NCI-H146 (cell line): Measurements from ENCODE around the gene SPTLC1.
"Not testable (repeated sequence)": the region's sequence is repeated elsewhere in the genome, so short reads cannot be mapped to it uniquely, and the experiment has no call there.

Experiments
- DNase-seq: peaks from one replicate; lab custom pipeline; 2025; lab: John Stamatoyannopoulos, UW

The SPTLC1 gene

DNA sequence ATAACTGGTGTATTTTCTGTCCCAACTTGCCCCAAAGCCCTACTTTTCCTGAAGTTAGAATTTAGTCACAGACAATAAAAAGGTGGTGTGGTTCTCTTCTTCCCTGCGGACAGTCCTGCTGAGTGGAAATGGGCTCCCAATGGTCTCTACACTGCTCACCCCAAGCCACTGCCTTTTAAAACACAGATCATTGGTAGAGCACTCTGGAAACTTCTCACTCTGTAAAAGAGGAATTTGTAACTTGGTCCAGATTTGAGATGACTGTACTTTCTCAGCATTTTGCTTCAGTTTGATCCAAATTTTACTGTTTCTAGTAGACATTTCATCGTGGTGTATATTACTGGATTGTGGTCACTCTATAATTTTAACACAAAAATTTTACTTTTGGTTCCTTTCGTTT, 84.8 kb downstream of the SPTLC1 start:
- no peak for DNase-seq

DNA sequence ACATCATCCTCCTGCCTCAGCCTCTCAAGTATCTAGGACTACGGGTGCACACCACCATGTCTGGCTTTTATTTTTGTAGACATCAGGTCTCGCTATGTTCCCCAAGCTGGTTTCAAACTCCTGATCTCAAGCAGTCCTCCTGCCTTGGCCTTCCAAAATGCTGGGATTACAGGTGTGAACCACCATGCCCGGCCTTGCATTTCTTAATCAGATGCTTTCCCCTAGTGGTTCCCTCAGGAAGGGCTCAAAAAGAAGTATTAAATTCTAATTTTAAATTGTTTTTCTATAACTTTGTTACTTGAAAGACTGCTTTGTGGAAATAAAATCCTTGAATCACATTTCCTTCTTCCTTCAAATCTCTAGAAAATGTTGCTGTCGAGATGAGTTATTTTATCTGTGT, 85.7 kb downstream of the SPTLC1 start:
- no peak for DNase-seq

DNA sequence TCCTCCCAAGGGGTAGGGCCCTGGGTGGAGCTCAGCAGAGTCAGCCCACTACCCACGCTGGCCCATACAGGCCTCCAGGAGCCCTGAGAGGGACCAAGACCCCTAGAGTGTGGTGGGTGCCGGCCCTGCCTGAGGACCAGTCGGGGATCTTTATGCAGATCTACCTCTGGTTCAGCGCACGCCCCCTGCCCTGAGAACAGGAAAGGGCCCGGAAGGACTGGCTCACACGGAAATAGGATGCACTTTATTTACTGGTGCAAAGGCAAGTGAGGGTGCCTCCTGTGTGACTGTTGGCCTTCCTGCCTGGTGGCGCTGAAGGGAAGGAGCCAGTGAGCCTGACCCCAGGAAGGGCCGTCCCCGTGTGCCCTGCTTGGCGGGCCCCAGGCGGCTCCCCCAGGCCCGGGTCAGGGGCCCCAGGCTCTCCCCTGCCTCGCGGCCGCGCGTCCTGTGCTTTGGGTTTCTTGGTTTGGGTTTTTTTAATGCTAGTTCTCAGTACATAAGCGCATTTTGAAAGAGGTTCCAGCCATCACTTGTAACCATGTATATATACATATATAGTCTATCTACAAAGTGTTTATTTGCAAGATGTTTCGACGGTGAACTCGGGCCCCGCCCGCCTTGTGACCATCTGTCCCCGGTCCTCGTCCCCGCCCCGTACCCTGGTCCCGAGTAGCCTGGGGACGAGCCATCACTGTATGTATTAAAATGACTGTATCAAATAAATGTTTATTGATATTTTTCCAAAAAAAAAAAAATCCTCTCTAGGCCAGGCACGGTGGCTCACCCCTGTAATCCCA, 88.8 kb downstream of the SPTLC1 start:
- no peak for DNase-seq

- DNase-seq, result not testable (repeated sequence)
Observed at GRCh38 chr9:92021785-92022541, 93.2 kb downstream of the SPTLC1 start.

DNA sequence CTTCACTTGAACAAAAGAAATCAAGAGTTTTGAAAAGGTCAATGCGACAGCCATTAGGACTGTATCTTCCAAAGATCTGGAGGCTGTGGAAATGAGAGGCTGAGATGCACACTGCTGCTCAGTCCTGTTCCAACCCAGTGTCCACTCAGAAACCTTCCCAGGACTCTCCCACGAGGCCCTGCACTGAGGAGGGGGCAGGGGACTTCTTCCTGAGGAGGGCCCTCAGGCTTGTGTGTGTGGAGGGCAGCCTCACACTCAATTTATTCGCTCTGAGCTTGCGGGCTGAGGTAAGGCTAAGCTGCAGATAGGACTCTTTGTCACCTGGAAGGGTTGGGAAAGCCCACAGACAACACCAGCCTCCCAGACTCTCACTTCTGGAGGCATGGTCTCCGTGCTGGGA, 95.6 kb downstream of the SPTLC1 start:
- DNase-seq, result no peak

DNA sequence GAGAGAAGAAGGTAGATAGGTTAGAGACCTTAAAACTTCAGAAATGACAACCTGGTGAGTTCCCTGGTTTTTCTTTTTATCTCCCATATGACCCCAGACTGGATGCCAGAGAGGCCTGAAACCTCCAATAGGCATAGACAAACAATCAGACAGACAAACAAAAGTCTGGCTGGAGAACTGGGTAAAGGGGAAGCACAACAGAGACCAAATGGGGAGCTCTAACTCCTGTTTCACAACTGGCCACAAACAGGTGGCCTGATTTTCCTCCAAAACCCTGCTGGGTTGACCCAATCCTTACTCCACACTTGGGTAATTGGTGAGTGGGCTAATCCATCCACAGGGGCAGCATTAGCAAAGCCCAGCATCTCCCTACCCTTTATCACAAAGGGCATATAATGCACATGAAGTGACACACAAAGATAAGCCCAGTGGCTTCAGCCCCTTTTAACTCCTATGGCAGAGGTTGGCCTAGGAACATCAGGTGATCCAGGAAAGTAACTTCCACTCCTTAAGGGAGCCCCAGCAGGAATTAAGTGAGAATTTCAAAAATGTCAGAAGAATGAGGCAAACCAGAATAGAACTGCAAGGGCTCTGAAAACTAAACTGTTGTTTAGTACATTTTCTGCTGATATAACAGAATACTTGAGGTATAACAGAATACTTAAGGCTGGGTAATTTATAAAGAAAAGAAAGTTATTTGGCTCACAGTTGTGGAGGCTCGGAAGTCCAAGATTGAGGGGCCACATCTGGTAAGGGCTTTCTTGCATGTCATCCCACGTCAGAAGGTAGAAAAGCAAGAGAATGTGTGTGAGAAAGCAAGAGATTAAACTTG, 104.3 kb downstream of the SPTLC1 start:
- DNase-seq, result no peak

- DNase-seq, result not testable (repeated sequence)
Observed at GRCh38 chr9:92010253-92010652, 105.0 kb downstream of the SPTLC1 start.

- DNase-seq, result no peak
Observed at GRCh38 chr9:92008041-92008440, 107.2 kb downstream of the SPTLC1 start.

DNA sequence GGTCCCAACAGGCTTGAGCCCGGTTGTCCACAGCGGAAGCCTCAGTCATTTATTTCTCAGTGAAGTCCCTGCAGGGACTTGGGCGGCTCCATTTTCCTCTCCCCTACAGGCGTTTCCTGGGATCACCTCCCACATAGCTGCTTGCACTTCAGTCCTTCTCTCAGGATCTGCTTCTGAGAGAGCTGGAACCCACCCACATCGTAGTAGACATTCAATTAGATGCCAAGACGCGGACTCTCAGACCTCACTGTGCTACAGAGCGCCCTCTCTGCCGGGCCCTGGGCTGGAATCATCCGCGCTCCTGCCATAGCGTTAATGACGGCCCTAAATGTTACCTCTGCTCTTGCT, 111.2 kb downstream of the SPTLC1 start:
- no peak for DNase-seq

GRCh38 chr9:92003308-92004044, 111.7 kb downstream of the SPTLC1 start:
- no peak for DNase-seq

- DNase-seq, result not testable (repeated sequence)
Observed at GRCh38 chr9:92001948-92002347, 113.3 kb downstream of the SPTLC1 start.

GRCh38 chr9:92001244-92001643, 114.0 kb downstream of the SPTLC1 start:
- no peak for DNase-seq

DNA sequence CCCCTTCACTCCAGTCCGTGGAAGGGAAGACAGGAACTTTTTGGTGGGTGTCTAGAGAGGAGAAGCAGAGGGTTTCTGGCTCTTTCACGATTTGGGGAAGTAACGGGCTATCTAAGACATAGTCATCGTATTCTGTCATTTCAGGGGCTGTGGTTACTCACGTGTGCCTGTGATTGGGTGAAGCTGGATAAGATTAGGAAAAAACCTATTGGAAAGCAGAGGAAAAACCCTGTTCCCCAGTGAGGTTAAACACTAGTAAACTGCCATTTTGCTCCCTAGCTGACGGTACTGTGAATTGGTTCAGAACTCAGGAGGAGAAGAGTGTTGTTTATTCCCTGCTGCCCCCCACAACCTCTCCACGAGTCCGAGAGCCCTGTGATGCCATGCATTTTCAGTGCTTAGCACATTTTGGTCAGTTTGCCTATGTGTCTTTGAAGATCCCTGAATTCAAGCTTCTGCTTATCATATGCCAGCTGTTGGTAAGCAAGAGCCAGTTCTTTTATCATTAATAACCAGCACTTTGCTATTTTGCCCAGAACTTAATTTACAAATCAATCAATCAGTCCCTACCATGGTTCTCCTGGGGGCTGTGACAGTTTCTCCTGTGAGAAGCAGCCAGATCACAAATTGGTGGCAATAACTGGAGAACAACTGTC, 120.1 kb downstream of the SPTLC1 start:
- no peak for DNase-seq

DNA sequence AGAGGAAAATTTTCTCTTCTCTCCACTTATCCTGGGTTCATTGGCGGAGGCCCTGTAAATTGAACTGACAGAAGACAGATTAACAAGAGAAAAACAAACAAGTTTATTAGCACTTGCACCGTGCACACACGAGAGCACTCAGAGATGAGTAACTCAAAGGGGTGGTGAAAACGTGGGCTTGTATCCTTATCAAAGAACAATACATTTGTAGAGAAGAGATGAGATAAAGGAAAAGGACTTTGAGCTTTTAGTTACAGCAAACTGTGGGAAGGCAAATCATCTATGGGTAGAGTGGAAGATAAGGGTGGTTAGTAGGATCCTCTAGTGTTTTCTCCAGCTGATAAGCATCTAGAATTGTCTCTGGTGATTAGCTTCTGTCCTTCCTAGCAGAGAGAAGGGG, 120.8 kb downstream of the SPTLC1 start:
- DNase-seq, result no peak

DNA sequence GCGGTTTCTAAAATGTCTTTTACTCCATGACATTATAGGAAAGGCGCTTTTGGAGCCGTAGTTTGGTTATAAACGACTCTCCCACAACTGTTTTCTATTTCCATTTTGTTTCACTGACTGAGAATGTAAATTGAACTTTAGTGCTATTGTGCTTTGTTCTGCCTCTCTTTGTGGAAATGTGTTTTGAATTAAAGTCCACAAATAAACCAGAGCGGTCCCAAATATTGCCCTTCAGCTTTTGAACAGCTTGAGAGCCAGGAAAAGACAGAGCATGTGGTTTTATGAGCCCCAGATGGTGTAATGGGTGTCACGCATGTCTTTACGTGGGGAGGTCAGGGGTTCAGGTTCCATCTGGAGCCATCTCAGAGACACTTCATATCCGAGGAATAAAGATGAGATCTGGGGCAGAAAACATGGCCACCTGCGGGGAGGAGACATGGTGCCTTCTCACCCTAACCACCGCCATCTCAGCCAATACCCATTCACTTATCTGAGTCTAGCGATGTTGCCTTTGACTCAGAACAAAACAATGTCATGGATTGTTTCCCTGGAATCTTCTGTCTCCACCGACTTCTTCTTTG, 122.7 kb downstream of the SPTLC1 start:
- no peak for DNase-seq

- no peak for DNase-seq
Observed at GRCh38 chr9:91991721-91992341, 123.4 kb downstream of the SPTLC1 start.

DNA sequence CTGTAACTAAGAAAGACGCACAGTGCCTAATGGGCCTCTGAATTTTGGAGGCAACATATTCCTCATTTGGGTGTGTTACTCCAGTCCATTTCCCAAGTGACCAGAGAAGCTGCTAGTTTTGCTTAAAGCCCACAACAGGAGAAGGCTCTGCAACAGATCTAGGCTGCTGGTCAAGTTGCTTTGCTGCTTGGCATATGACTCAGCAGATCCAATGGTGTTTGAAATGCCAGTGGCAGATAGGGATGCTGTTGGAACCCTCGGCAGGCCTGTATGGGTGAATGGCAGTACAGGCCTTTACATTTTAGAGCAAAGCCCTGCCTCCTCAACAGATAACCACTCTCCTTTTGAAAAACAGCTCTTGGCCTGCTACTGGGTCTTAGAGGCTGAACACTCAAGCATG, 129.0 kb downstream of the SPTLC1 start:
- no peak for DNase-seq

- DNase-seq, result no peak
Observed at GRCh38 chr9:91985692-91986091, 129.5 kb downstream of the SPTLC1 start.
